GM12878 (cell line): ENCODE data around the gene PLK5. TPM values are rescaled to one million over a fixed set of nuclear protein-coding genes. Genes with fewer than 3 reads are reported as not detected.

Experiments used
- ATAC-seq: fragments of 200-7000 bp; cut with Tn5 transposase; 3 replicates; pipeline ENCODE4 v1.9.1; 2020; ENCODE audit warnings: mild to moderate bottlenecking, moderate library complexity
- BruUV-seq: library from RNA; stranded (reverse); fragments of 400-500 nt; replicated peaks from 2 replicates; lab custom pipeline; 2021; lab: Mats Ljungman, UMichigan
- CTCF ChIA-PET: fragments of 300-600 bp; sonication (Branson Sonifier 250); formaldehyde crosslinking; extraction: SDS; loops from one replicate; lab custom pipeline; 2021; ENCODE audit warnings: inconsistent platforms; lab: Yijun Ruan, JAX
- POLR2A ChIA-PET: fragments of 350-600 bp; formaldehyde crosslinking; extraction: SDS; loops from one replicate; lab custom pipeline; 2021; ENCODE audit warnings: inconsistent platforms; lab: Charles Lee
- RAD21 ChIA-PET: fragments of 300-600 bp; sonication (Branson Sonifier 250); formaldehyde crosslinking; loops from one replicate; lab custom pipeline; 2023; ENCODE audit warnings: antibody characterized with exemption; ENCODE audit not compliant: unreplicated experiment; lab: Charles Lee
- SMC1A ChIA-PET: fragments of 300-600 bp; sonication (Branson Sonifier 250); formaldehyde crosslinking; loops from one replicate; lab custom pipeline; 2023; ENCODE audit not compliant: unreplicated experiment, uncharacterized antibody; lab: Charles Lee
- DNase-seq: peaks from one replicate; pipeline ENCODE4 v3.0.0-alpha.2; 2011; ENCODE audit warnings: low read depth, low spot score
- FAIRE-seq: peaks from 3 replicates; lab custom pipeline; 2011; peaks lifted over from hg19 to GRCh38; lab: Jason Lieb, UNC
- H2AFZ ChIP-seq: 2 replicates; pipeline ENCODE4 v1.6.0; 2011; ENCODE audit warnings: low read depth, low read length, control low read depth; ENCODE audit not compliant: control insufficient read depth
- H3K27ac ChIP-seq: 2 replicates; pipeline ENCODE4 v1.5.1; 2011; ENCODE audit warnings: control low read depth; ENCODE audit not compliant: control insufficient read depth, insufficient read depth
- H3K27me3 ChIP-seq, 2 experiments: replicated peaks in 1 of 2; 2 replicates each; pipeline versions ENCODE4 v1.6.0 to v1.6.1; 2011; ENCODE audit warnings: low read length in 1 of 2; ENCODE audit not compliant: control insufficient read depth in 2 of 2, insufficient read depth in 2 of 2
- H3K36me3 ChIP-seq, 2 experiments: 2 replicates each; pipeline ENCODE4 v1.5.1; 2011; ENCODE audit warnings: low read length in 1 of 2; ENCODE audit not compliant: control insufficient read depth in 2 of 2, insufficient read depth in 2 of 2
- H3K4me1 ChIP-seq: 2 replicates; pipeline ENCODE4 v1.6.1; 2011; ENCODE audit warnings: mild to moderate bottlenecking, low read length, moderate library complexity, mixed read lengths; ENCODE audit not compliant: control insufficient read depth, insufficient read depth
- H3K4me2 ChIP-seq: 2 replicates; pipeline ENCODE4 v1.6.0; 2011; ENCODE audit warnings: control low read depth; ENCODE audit not compliant: control insufficient read depth, insufficient read depth
- H3K4me3 ChIP-seq: fragments of 200-600 bp; sonication (generic); 2 replicates; pipeline ENCODE4 v1.5.1; 2016
- H3K79me2 ChIP-seq: 2 replicates; pipeline ENCODE4 v1.6.0; 2011; ENCODE audit warnings: low read length; ENCODE audit not compliant: control insufficient read depth, insufficient read depth
- H3K9ac ChIP-seq: 2 replicates; pipeline ENCODE4 v1.8.0; 2011; ENCODE audit warnings: low read length, control low read depth, mixed read lengths; ENCODE audit not compliant: control insufficient read depth, insufficient read depth
- H3K9me3 ChIP-seq: replicated peaks from 3 replicates; pipeline ENCODE4 v1.5.1; 2011; ENCODE audit warnings: mild to moderate bottlenecking, low read length; ENCODE audit not compliant: control insufficient read depth, insufficient read depth
- H4K20me1 ChIP-seq: 2 replicates; pipeline ENCODE4 v1.6.0; 2011; ENCODE audit not compliant: control insufficient read depth, insufficient read depth
- ASH2L ChIP-seq: fragments of 300-600, 200-600 bp; sonication (generic); IDR thresholded peaks from 2 replicates; pipeline ENCODE4 v1.6.1; 2017; ENCODE audit warnings: low read depth, mild to moderate bottlenecking, borderline replicate concordance
- CBX3 ChIP-seq: fragments of 200-600 bp; sonication (generic); IDR thresholded peaks from 2 replicates; pipeline ENCODE4 v1.6.1; 2016; ENCODE audit warnings: low read depth, borderline replicate concordance
- MLLT1 ChIP-seq: fragments of 450-650 bp; IDR thresholded peaks from 2 replicates; pipeline ENCODE4 v1.6.1; 2016; ENCODE audit warnings: mild to moderate bottlenecking
- NFYA ChIP-seq: IDR thresholded peaks from 2 replicates; pipeline ENCODE4 v1.6.1; 2011; ENCODE audit warnings: low read depth, mild to moderate bottlenecking, low read length, improper control_type of control experiment, borderline replicate concordance
- NRF1 ChIP-seq: conservative IDR thresholded peaks from 2 replicates; pipeline ENCODE4 v1.6.1; 2011; ENCODE audit warnings: mild to moderate bottlenecking, low read depth, low read length, improper control_type of control experiment
- PAX5 ChIP-seq: IDR thresholded peaks from 2 replicates; pipeline ENCODE4 v1.6.1; 2011; ENCODE audit warnings: low read depth, low read length, borderline replicate concordance
- PKNOX1 ChIP-seq: fragments of 450-650 bp; IDR thresholded peaks from 2 replicates; pipeline ENCODE4 v1.6.1; 2016; ENCODE audit warnings: mild to moderate bottlenecking
- RUNX3 ChIP-seq: IDR thresholded peaks from 2 replicates; pipeline ENCODE4 v1.6.1; 2012; ENCODE audit warnings: low read length, inconsistent platforms
- SPI1 ChIP-seq: IDR thresholded peaks from 2 replicates; pipeline ENCODE4 v1.6.1; 2011; ENCODE audit warnings: low read depth, mild to moderate bottlenecking, low read length, moderate library complexity, borderline replicate concordance; ENCODE audit not compliant: insufficient read depth
- SREBF1 ChIP-seq: IDR thresholded peaks from 2 replicates; pipeline ENCODE4 v1.6.1; 2012; ENCODE audit warnings: mild to moderate bottlenecking, low read length
- TARDBP ChIP-seq: IDR thresholded peaks from 2 replicates; pipeline ENCODE4 v1.6.1; 2016; ENCODE audit warnings: borderline replicate concordance
- ZBED1 ChIP-seq: IDR thresholded peaks from 2 replicates; pipeline ENCODE4 v1.6.1; 2016; ENCODE audit warnings: borderline replicate concordance
- ZNF207 ChIP-seq: fragments of 450-650 bp; IDR thresholded peaks from 2 replicates; pipeline ENCODE4 v1.6.1; 2014; ENCODE audit warnings: antibody characterized with exemption, mild to moderate bottlenecking, borderline replicate concordance
- WGBS: methylation state at CpG from one replicate; pipeline ENCODE4 v1.1.6; 2016; ENCODE audit warnings: low lambda C conversion rate; ENCODE audit not compliant: insufficient replicate concordance, insufficient coverage; ENCODE audit errors: missing lambda C conversion rate; 5-methylcytosine and 5-hydroxymethylcytosine counted together
- in situ Hi-C: fragments of 300-500 bp; cut with MboI; formaldehyde crosslinking; loops from 9 replicates; pipeline ENCODE4 v1.14.3; 2018; ENCODE audit warnings: mixed read lengths
- intact Hi-C: fragments of 100-400 bp; cut with micrococcal nuclease; formaldehyde crosslinking; loops from one replicate; pipeline ENCODE4 v1.14.2; 2022; ENCODE audit not compliant: unreplicated experiment
- polyA plus RNA-seq, 11 experiments: library from polyadenylated mRNA; depleted of rRNA in 4 of 11; unstranded in 6 of 11; stranded (reverse) in 5 of 11; fragments of >200 nt; fragmentation: Nextera tagmentation in 4 of 11; fragmentation: Illumina TruSeq in 1 of 11; extraction: Ambion mirVana in 4 of 11; extraction: Trizol in 1 of 11; gene quantifications; 1 replicate in 1 of 11; 2 replicates in 10 of 11; pipeline versions ENCODE4 v1.2.1 to v1.2.3, GENCODE V29; 2011 to 2016; ENCODE audit warnings: inconsistent platforms in 2 of 11, missing spikeins in 2 of 11, low read depth in 1 of 11
- total RNA-seq, 4 experiments: library from RNA; depleted of rRNA in 3 of 4; stranded (reverse); fragments of >200 nt in 3 of 4; fragmentation: Illumina TruSeq in 1 of 4; extraction: Trizol in 1 of 4; gene quantifications; 2 replicates each; pipeline versions ENCODE4 v1.2.1 to v1.2.3, GENCODE V29; 2013 to 2021

PLK5 gene
- total and polyA plus RNA-seq, 10 of the 15 experiments (the other 5 are each of a cell fraction or from before 2014, with no cell fraction given), result 0.13 TPM; not detected in 9

DNA sequence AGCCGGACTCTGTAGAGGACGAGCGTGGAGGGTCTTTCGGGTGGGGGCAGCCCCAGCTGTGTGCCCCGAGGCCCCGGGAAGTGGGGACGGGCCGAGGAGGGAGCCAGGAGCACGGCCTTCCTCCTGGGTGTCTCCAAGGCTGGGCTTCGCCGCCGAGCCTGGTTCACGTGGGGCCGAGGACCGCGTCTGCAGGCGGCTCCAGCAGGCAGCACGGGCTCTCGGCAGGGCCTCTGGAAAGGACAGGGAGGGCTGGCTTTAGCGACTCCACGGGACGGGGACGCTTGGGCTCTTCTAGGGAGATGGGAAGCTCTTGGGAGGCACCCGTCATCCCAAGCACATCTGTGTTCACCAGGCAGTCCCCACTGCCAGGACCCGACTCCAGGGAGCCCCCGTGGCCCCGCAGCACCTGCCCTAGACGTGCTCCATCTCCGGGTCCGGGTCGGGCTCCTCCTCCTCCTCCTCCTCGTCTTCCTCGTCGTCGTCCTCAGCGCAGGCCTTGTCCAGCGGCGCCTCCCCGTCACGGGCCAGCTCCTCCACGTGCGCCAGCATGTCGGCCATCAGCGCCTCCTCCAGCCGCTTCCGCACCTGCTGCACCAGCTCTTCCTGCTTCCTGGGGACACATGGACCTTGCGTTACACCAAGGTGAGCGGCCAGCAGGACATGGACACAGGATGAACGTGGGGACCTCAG is 54.2 kb downstream of the PLK5 start:
- ATAC-seq, result no peak
- H3K36me3 ChIP-seq, result peaks cover 5 to 14% of the 10 kb centered on the region in 2 experiments

GRCh38 chr19:1579222-1579621 is 55.3 kb downstream of the PLK5 start:
- Histone ChIP-seq H3K36me3 (peaks cover 5 to 16% of the 10 kb centered on the region in 2 experiments), H2AFZ (no peak overlapping the region), H4K20me1 (no peaks in the 10 kb centered on the region), H3K9ac (no peak overlapping the region), H3K27ac (no peak overlapping the region), H3K4me3 (no peak overlapping the region), H3K4me1 (no peaks in the 10 kb centered on the region), H3K9me3 (no peaks in the 10 kb centered on the region), H3K27me3 (no peaks in the 10 kb centered on the region), H3K4me2 (no peak overlapping the region), H3K79me2 (no peaks in the 10 kb centered on the region)
- 97% methylated on average over 20 of the region's 20 CpGs for WGBS
- ChIA-PET RAD21 (interaction anchor here (0.7 kb wide), 1 partner anchor 33 kb away, joined by 5 read pairs; no protein-coding TSS in a partner anchor), CTCF (no interaction called here), POLR2A (no interaction called here), SMC1A (no interaction called here)
- intact Hi-C loops, result no loop called here
- TF ChIP-seq RUNX3 (no peak), ZBED1 (no peak), SREBF1 (no peak), SPI1 (no peak), TARDBP (no peak), ASH2L (no peak), NRF1 (no peak), MLLT1 (no peak), CBX3 (no peak), PKNOX1 (no peak), PAX5 (no peak), NFYA (no peak)
- in situ Hi-C loops, result no loop called here
- FAIRE-seq (no peak), DNase-seq (no peak), ATAC-seq (no peak)
- no TSS peak for BruUV-seq

More for the DNA sequence above, 54.2 kb downstream of the PLK5 start:
- ChIA-PET CTCF (interaction anchor here (0.9 kb wide), 1 partner anchor 13 kb away, joined by 3 read pairs; no protein-coding TSS in a partner anchor), RAD21 (interaction anchor here (0.7 kb wide), 1 partner anchor 32 kb away, joined by 5 read pairs; no protein-coding TSS in a partner anchor), SMC1A (no interaction called here), POLR2A (no interaction called here)
- Histone ChIP-seq H4K20me1 (no peaks in the 10 kb centered on the region), H3K4me1 (no peaks in the 10 kb centered on the region), H3K4me3 (no peak overlapping the region), H3K9me3 (no peaks in the 10 kb centered on the region), H3K79me2 (no peaks in the 10 kb centered on the region), H2AFZ (no peak overlapping the region), H3K4me2 (no peak overlapping the region), H3K27me3 (no peaks in the 10 kb centered on the region), H3K27ac (no peak overlapping the region), H3K9ac (no peak overlapping the region)
- DNase-seq, result no peak
- WGBS, result 96% methylated on average over 49 of the region's 49 CpGs
- intact Hi-C loops (no loop called here), in situ Hi-C loops (no loop called here)
- no peak for FAIRE-seq
- no peak for TF ChIP-seq ZNF207
- BruUV-seq, result TSS peak; percentile 59
